Mesenchymal stem cell (in vitro differentiated cells and primary cell): Measurements from ENCODE around the gene KDM4B.

Experiments used
- DNase-seq: peaks from one replicate; pipeline ENCODE4 v3.0.0-alpha.2; 2013
- H2AFZ ChIP-seq: one replicate; pipeline ENCODE4 v1.6.1; 2013; ENCODE audit warnings: low read depth, mild to moderate bottlenecking, control low read depth, inconsistent platforms, low read length, moderate library complexity
- H2AK5ac ChIP-seq: 2 replicates; pipeline ENCODE4 v1.6.1; 2013; ENCODE audit warnings: low read length, moderate library complexity, mild to moderate bottlenecking, inconsistent platforms; ENCODE audit not compliant: severe bottlenecking
- H2BK120ac ChIP-seq: one replicate; pipeline ENCODE4 v1.6.1; 2013; ENCODE audit warnings: low read depth, mild to moderate bottlenecking, inconsistent platforms, low read length, moderate library complexity
- H2BK12ac ChIP-seq, 2 experiments: one replicate each; pipeline ENCODE4 v1.6.1; 2013; ENCODE audit warnings: inconsistent platforms in 2 of 2, low read length in 2 of 2, mild to moderate bottlenecking in 2 of 2, moderate library complexity in 2 of 2, control low read depth in 1 of 2
- H2BK15ac ChIP-seq: one replicate; pipeline ENCODE4 v1.6.1; 2013; ENCODE audit warnings: mild to moderate bottlenecking, low read depth, inconsistent platforms; ENCODE audit not compliant: poor library complexity, severe bottlenecking
- H2BK5ac ChIP-seq: 2 replicates; pipeline ENCODE4 v1.6.1; 2013; ENCODE audit warnings: low read depth, mild to moderate bottlenecking, low read length, control low read depth, inconsistent platforms; ENCODE audit not compliant: poor library complexity, severe bottlenecking
- H3K14ac ChIP-seq, 2 experiments: one replicate each; pipeline ENCODE4 v1.6.1; 2013; ENCODE audit warnings: inconsistent platforms in 2 of 2, low read length in 2 of 2, control low read depth in 1 of 2, mild to moderate bottlenecking in 1 of 2, moderate library complexity in 1 of 2
- H3K18ac ChIP-seq, 2 experiments: one replicate each; pipeline ENCODE4 v1.6.1; 2013; ENCODE audit warnings: inconsistent platforms in 2 of 2, low read length in 2 of 2, control low read depth in 1 of 2, low read depth in 1 of 2, mild to moderate bottlenecking in 1 of 2
- H3K23ac ChIP-seq, 2 experiments: one replicate each; pipeline ENCODE4 v1.6.1; 2013; ENCODE audit warnings: inconsistent platforms in 2 of 2, low read length in 2 of 2, mild to moderate bottlenecking in 2 of 2, moderate library complexity in 2 of 2, control low read depth in 1 of 2
- H3K27ac ChIP-seq: 2 replicates; pipeline ENCODE4 v1.5.1; 2013; ENCODE audit warnings: mild to moderate bottlenecking, moderate library complexity, low read length, control low read depth, inconsistent platforms; ENCODE audit not compliant: poor library complexity, severe bottlenecking
- H3K27me3 ChIP-seq, 2 experiments: 2 replicates each; pipeline versions ENCODE4 v1.6.1 to v1.7.0; 2013; ENCODE audit warnings: low read length in 2 of 2, mild to moderate bottlenecking in 2 of 2, moderate library complexity in 2 of 2, control low read depth in 1 of 2, inconsistent platforms in 1 of 2; ENCODE audit not compliant: control insufficient read depth in 1 of 2, insufficient read depth in 1 of 2
- H3K36me3 ChIP-seq, 2 experiments: 2 replicates each; pipeline versions ENCODE4 v1.6.1 to v1.7.0; 2013; ENCODE audit warnings: low read length in 2 of 2, control low read depth in 1 of 2, inconsistent platforms in 1 of 2, low read depth in 1 of 2, mild to moderate bottlenecking in 1 of 2; ENCODE audit not compliant: insufficient read depth in 2 of 2, control insufficient read depth in 1 of 2
- H3K4ac ChIP-seq, 2 experiments: one replicate each; pipeline ENCODE4 v1.6.1; 2013; ENCODE audit warnings: inconsistent platforms in 2 of 2, low read length in 2 of 2, mild to moderate bottlenecking in 2 of 2, moderate library complexity in 2 of 2, control low read depth in 1 of 2, low read depth in 1 of 2
- H3K4me1 ChIP-seq: 2 replicates; pipeline ENCODE4 v1.6.1; 2013; ENCODE audit warnings: low read depth, low read length, control low read depth; ENCODE audit not compliant: control insufficient read depth, insufficient read depth
- H3K4me2 ChIP-seq: 2 replicates; pipeline ENCODE4 v1.6.1; 2013; ENCODE audit warnings: low read length, mild to moderate bottlenecking, inconsistent platforms; ENCODE audit not compliant: poor library complexity, severe bottlenecking
- H3K4me3 ChIP-seq, 2 experiments: 2 replicates each; pipeline versions ENCODE4 v1.5.1 to v1.7.0; 2013; ENCODE audit warnings: low read length in 2 of 2, mild to moderate bottlenecking in 2 of 2, control low read depth in 1 of 2, low read depth in 1 of 2; ENCODE audit not compliant: insufficient read depth in 1 of 2
- H3K79me1 ChIP-seq: replicated peaks from 2 replicates; pipeline ENCODE4 v1.6.1; 2013; ENCODE audit warnings: mild to moderate bottlenecking, control low read depth, low read length, inconsistent platforms; ENCODE audit not compliant: poor library complexity, severe bottlenecking
- H3K9ac ChIP-seq: 2 replicates; pipeline ENCODE4 v1.7.0; 2013; ENCODE audit warnings: mild to moderate bottlenecking, low read length, moderate library complexity
- H3K9me3 ChIP-seq: 2 replicates; pipeline ENCODE4 v1.7.0; 2013; ENCODE audit warnings: mild to moderate bottlenecking, low read length; ENCODE audit not compliant: control insufficient read depth
- H4K8ac ChIP-seq: one replicate; pipeline ENCODE4 v1.6.1; 2013; ENCODE audit warnings: inconsistent platforms, mild to moderate bottlenecking, low read length, moderate library complexity
- H4K91ac ChIP-seq: one replicate; pipeline ENCODE4 v1.6.1; 2013; ENCODE audit warnings: mild to moderate bottlenecking, low read length, inconsistent platforms
- WGBS: methylation state at CpG from one replicate; pipeline ENCODE4 v1.1.7; 2013; ENCODE audit warnings: mixed read lengths; 5-methylcytosine and 5-hydroxymethylcytosine counted together

KDM4B gene

DNA sequence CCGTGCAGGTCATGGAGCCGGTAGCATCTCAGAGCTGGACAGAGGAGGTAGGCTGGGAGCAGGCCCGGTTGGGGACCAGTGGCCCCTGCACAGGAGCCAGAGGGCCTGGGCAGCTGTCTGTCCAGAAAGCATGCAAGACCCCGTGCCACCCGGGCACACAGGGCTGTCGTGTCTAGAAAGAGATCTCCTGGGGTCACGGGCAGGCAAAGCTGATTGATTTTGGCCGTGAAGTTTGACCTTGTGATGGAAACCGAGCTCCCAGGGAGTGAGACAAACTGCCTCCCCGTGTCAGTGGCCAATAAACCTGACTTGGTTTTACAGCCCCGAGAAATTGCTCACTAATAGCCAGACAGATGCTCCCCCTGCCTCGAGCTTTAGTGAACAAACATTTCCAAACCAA is 98.8 kb downstream of the KDM4B start:
- no peak for DNase-seq
- H3K9ac ChIP-seq = no peak overlapping the region
- no peak overlapping the region for H3K14ac ChIP-seq
- H3K4ac ChIP-seq = no peak overlapping the region
- no peak overlapping the region for H2BK120ac ChIP-seq
- H3K36me3 ChIP-seq = peaks cover 44 to 78% of the 10 kb centered on the region in 2 experiments
- H4K91ac ChIP-seq = no peak overlapping the region
- WGBS = 60% methylated on average over 12 of the region's 12 CpGs
- H2AFZ ChIP-seq = no peak overlapping the region
- no peak overlapping the region for H2AK5ac ChIP-seq
- H2BK5ac ChIP-seq = no peak overlapping the region
- H3K4me1 ChIP-seq = peaks cover 5% of the 10 kb centered on the region
- H3K18ac ChIP-seq = no peak overlapping the region
- no peak overlapping the region for H2BK12ac ChIP-seq
- H3K4me3 ChIP-seq = no peak overlapping the region
- H3K79me1 ChIP-seq = peaks cover 59% of the 10 kb centered on the region
- H3K23ac ChIP-seq = no peak overlapping the region
- no peak overlapping the region for H3K27ac ChIP-seq
- H3K27me3 ChIP-seq = no peaks in the 10 kb centered on the region
- H3K9me3 ChIP-seq = peaks cover 3% of the 10 kb centered on the region
- no peak overlapping the region for H3K4me2 ChIP-seq
- H4K8ac ChIP-seq = no peak overlapping the region
- no peak overlapping the region for H2BK15ac ChIP-seq

GRCh38 chr19:5068233-5069072 is 99.5 kb downstream of the KDM4B start:
- Histone ChIP-seq H3K27me3 (no peaks in the 10 kb centered on the region), H2BK15ac (no peak overlapping the region), H2AK5ac (no peak overlapping the region), H4K8ac (no peak overlapping the region), H3K23ac (no peak overlapping the region), H3K4me3 (no peak overlapping the region), H3K79me1 (peaks cover 66% of the 10 kb centered on the region), H4K91ac (no peak overlapping the region), H3K4me2 (no peak overlapping the region), H3K4me1 (peaks cover 5% of the 10 kb centered on the region), H3K14ac (no peak overlapping the region), H3K18ac (no peak overlapping the region), H3K9me3 (no peaks in the 10 kb centered on the region), H2BK120ac (no peak overlapping the region), H3K4ac (no peak overlapping the region), H3K36me3 (peaks cover 44 to 79% of the 10 kb centered on the region in 2 experiments), H3K9ac (no peak overlapping the region), H2AFZ (no peak overlapping the region), H2BK12ac (no peak overlapping the region), H2BK5ac (no peak overlapping the region), H3K27ac (no peak overlapping the region)
- no peak for DNase-seq
- 80% methylated on average over 37 of the region's 39 CpGs for WGBS

GRCh38 chr19:5070331-5070730 is 101.4 kb downstream of the KDM4B start:
- 95% methylated on average over 12 of the region's 17 CpGs for WGBS
- H3K27ac ChIP-seq = no peak overlapping the region

GRCh38 chr19:5070930-5071329 is 102.0 kb downstream of the KDM4B start:
- DNase-seq = no peak
- Histone ChIP-seq H3K18ac (no peak overlapping the region), H3K79me1 (peaks cover 67% of the 10 kb centered on the region), H2AK5ac (no peak overlapping the region), H3K27me3 (no peaks in the 10 kb centered on the region), H3K4me2 (no peak overlapping the region), H3K4ac (no peak overlapping the region), H2BK5ac (no peak overlapping the region), H3K4me3 (peak overlapping the region in 1 of 2 experiments; percentile 8), H3K23ac (no peak overlapping the region), H2BK15ac (no peak overlapping the region), H2AFZ (no peak overlapping the region), H3K36me3 (peaks cover 32 to 81% of the 10 kb centered on the region in 2 experiments), H4K8ac (no peak overlapping the region), H3K27ac (no peak overlapping the region), H2BK120ac (no peak overlapping the region), H3K14ac (no peak overlapping the region), H4K91ac (no peak overlapping the region), H3K4me1 (no peaks in the 10 kb centered on the region), H2BK12ac (no peak overlapping the region), H3K9ac (no peak overlapping the region), H3K9me3 (no peaks in the 10 kb centered on the region)
- whole genome bisulfite sequencing = 96% methylated on average over 17 of the region's 19 CpGs

More at GRCh38 chr19:5070331-5070730, 101.4 kb downstream of the KDM4B start:
- no peak overlapping the region for H2BK120ac ChIP-seq
- peaks cover 68% of the 10 kb centered on the region for H3K79me1 ChIP-seq
- no peak overlapping the region for H2AFZ ChIP-seq
- H3K4me3 ChIP-seq = no peak overlapping the region
- H3K4me2 ChIP-seq = no peak overlapping the region
- no peaks in the 10 kb centered on the region for H3K4me1 ChIP-seq
- DNase-seq = no peak
- no peaks in the 10 kb centered on the region for H3K27me3 ChIP-seq
- no peak overlapping the region for H4K91ac ChIP-seq
- no peak overlapping the region for H2BK12ac ChIP-seq
- no peak overlapping the region for H3K9ac ChIP-seq
- no peak overlapping the region for H3K14ac ChIP-seq
- no peak overlapping the region for H2BK15ac ChIP-seq
- no peak overlapping the region for H2BK5ac ChIP-seq
- no peak overlapping the region for H2AK5ac ChIP-seq
- peaks cover 32 to 80% of the 10 kb centered on the region in 2 experiments for H3K36me3 ChIP-seq
- H3K9me3 ChIP-seq = no peaks in the 10 kb centered on the region
- H3K23ac ChIP-seq = no peak overlapping the region
- no peak overlapping the region for H4K8ac ChIP-seq
- no peak overlapping the region for H3K4ac ChIP-seq
- no peak overlapping the region for H3K18ac ChIP-seq
